K562 (cell line): ENCODE measurements around the gene ZNF148. TPM values are rescaled to one million over a fixed set of nuclear protein-coding genes. Genes with fewer than 3 reads are reported as not detected.

ENCODE experiments used
- AFF1 ChIP-seq, 2 experiments: fragments of 450-650 bp; IDR thresholded peaks; 2 replicates each; pipeline ENCODE4 v1.6.1; 2018; ENCODE audit warnings: mild to moderate bottlenecking in 2 of 2, low read depth in 1 of 2; ENCODE audit not compliant: partially characterized antibody in 2 of 2
- CREB1 ChIP-seq, 2 experiments: sonication (generic) in 1 of 2; formaldehyde crosslinking in 1 of 2; IDR thresholded peaks; 2 replicates each; pipeline versions ENCODE4 v1.6.1 to v1.8.0; 2012 to 2022; ENCODE audit warnings: inconsistent platforms in 1 of 2, mild to moderate bottlenecking in 1 of 2, missing genetic modification reagents in 1 of 2, moderate library complexity in 1 of 2
- CSDE1 ChIP-seq, 2 experiments: fragments of 450-650 bp; IDR thresholded peaks; 2 replicates each; pipeline ENCODE4 v1.6.1; 2016; ENCODE audit warnings: mild to moderate bottlenecking in 1 of 2
- DPF2 ChIP-seq: fragments of 450-650 bp; IDR thresholded peaks from 2 replicates; pipeline ENCODE4 v1.6.1; 2016
- GABPA ChIP-seq: fragments of 200-800 bp; sonication (Bioruptor generic); conservative IDR thresholded peaks from 2 replicates; pipeline ENCODE4 v1.6.1; 2016; ENCODE audit warnings: low read depth, missing genetic modification characterization, missing compliant biosample characterization
- GABPB1 ChIP-seq: sonication (generic); formaldehyde crosslinking; IDR thresholded peaks from 2 replicates; pipeline ENCODE4 v1.8.0; 2022; ENCODE audit warnings: mild to moderate bottlenecking, missing genetic modification reagents
- GATAD2A ChIP-seq: fragments of 450-650 bp; IDR thresholded peaks from 2 replicates; pipeline ENCODE4 v1.6.1; 2017
- NCOA6 ChIP-seq: fragments of 450-650 bp; IDR thresholded peaks from 2 replicates; pipeline ENCODE4 v1.6.1; 2017; ENCODE audit warnings: mild to moderate bottlenecking
- POLR2AphosphoS2 ChIP-seq: IDR thresholded peaks from 2 replicates; pipeline ENCODE4 v1.6.1; 2012; ENCODE audit warnings: low read length, improper control_type of control experiment
- RHOXF2B ChIP-seq: fragments of 250-450 bp; sonication (Bioruptor Pico); conservative IDR thresholded peaks from 2 replicates; pipeline ENCODE4 v1.5.1; 2021
- SIN3B ChIP-seq: fragments of 450-650 bp; IDR thresholded peaks from 2 replicates; pipeline ENCODE4 v1.6.1; 2017; ENCODE audit warnings: low read depth, mild to moderate bottlenecking, moderate library complexity
- SUPT5H ChIP-seq: fragments of 450-650 bp; IDR thresholded peaks from 2 replicates; pipeline ENCODE4 v1.6.1; 2016
- XRCC5 ChIP-seq: fragments of 200-400 bp; formaldehyde crosslinking; IDR thresholded peaks from 2 replicates; pipeline ENCODE4 v1.6.1; 2017; ENCODE audit warnings: low read depth, mild to moderate bottlenecking, low read length
- ZBTB49 ChIP-seq: sonication (generic); formaldehyde crosslinking; IDR thresholded peaks from 2 replicates; pipeline ENCODE4 v1.8.0; 2022; ENCODE audit warnings: missing genetic modification reagents, mild to moderate bottlenecking, borderline replicate concordance
- ZNF12 ChIP-seq: sonication (generic); formaldehyde crosslinking; IDR thresholded peaks from 2 replicates; pipeline ENCODE4 v1.4.0; 2020; ENCODE audit warnings: mild to moderate bottlenecking, missing genetic modification reagents
- ZNF384 ChIP-seq: IDR thresholded peaks from 2 replicates; pipeline ENCODE4 v1.6.1; 2012; ENCODE audit warnings: low read depth, low read length, improper control_type of control experiment
- ZNF445 ChIP-seq: fragments of 250-450 bp; sonication (Bioruptor Pico); IDR thresholded peaks from 2 replicates; pipeline ENCODE4 v1.4.0; 2020; ENCODE audit warnings: low read depth, mild to moderate bottlenecking, moderate library complexity
- ZNF644 ChIP-seq: fragments of 200-800 bp; sonication (Bioruptor generic); IDR thresholded peaks from 2 replicates; pipeline ENCODE4 v1.6.1; 2016; ENCODE audit warnings: low read depth, missing genetic modification characterization, missing compliant biosample characterization
- polyA plus RNA-seq, 8 experiments: library from polyadenylated mRNA; depleted of rRNA in 4 of 8; stranded (reverse) in 5 of 8; unstranded in 3 of 8; fragments of >200 nt; fragmentation: Nextera tagmentation in 2 of 8; fragmentation: Illumina TruSeq in 1 of 8; extraction: Ambion mirVana in 2 of 8; extraction: Trizol in 1 of 8; gene quantifications; 2 replicates each; pipeline versions ENCODE4 v1.2.1 to v1.2.3, GENCODE V29; 2011 to 2014; ENCODE audit warnings: inconsistent platforms in 1 of 8, missing spikeins in 1 of 8
- total RNA-seq, 7 experiments: library from RNA; depleted of rRNA in 6 of 7; stranded (reverse); fragments of >200 nt in 6 of 7; fragmentation: Illumina TruSeq in 2 of 7; extraction: Trizol in 2 of 7; gene quantifications; 2 replicates each; pipeline versions ENCODE4 v1.2.1 to v1.2.3, GENCODE V29; 2011 to 2021; ENCODE audit warnings: low replicate concordance in 1 of 7
- TF ChIP-seq, protein P1 (sequence below): fragments of 250-450 bp; sonication (Bioruptor Pico); IDR thresholded peaks from 2 replicates; pipeline ENCODE4 v1.8.0; 2022; ENCODE audit warnings: inconsistent platforms

ZNF148 gene
- total and polyA plus RNA-seq, 9 of the 15 experiments (the other 6 are each of a cell fraction or from before 2014, with no cell fraction given): 2.7 to 15.1 (median 8.3) TPM

- peak; percentile 59; the same call in 1 of the 2 replicates for TF ChIP-seq XRCC5
- no peak for TF ChIP-seq ZNF384
- peak; percentile 92 for TF ChIP-seq SUPT5H
- peak; percentile 82 for TF ChIP-seq GABPA (tag)
- TF ChIP-seq POLR2AphosphoS2: no peak
- TF ChIP-seq GABPB1 (CRISPR knock-in tag): peak; percentile 43; the same call in 1 of the 2 replicates
- TF ChIP-seq, protein P1, sequence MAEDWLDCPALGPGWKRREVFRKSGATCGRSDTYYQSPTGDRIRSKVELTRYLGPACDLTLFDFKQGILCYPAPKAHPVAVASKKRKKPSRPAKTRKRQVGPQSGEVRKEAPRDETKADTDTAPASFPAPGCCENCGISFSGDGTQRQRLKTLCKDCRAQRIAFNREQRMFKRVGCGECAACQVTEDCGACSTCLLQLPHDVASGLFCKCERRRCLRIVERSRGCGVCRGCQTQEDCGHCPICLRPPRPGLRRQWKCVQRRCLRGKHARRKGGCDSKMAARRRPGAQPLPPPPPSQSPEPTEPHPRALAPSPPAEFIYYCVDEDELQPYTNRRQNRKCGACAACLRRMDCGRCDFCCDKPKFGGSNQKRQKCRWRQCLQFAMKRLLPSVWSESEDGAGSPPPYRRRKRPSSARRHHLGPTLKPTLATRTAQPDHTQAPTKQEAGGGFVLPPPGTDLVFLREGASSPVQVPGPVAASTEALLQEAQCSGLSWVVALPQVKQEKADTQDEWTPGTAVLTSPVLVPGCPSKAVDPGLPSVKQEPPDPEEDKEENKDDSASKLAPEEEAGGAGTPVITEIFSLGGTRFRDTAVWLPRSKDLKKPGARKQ: no peak
- TF ChIP-seq ZNF12: no peak
- 0 out of 2 replicates have a peak, but pooled peaks have one; percentile 26 for TF ChIP-seq CREB1 (IDR thresholded peaks at IDR 0.05)
- no peak for TF ChIP-seq CREB1 (CRISPR knock-in tag; IDR thresholded peaks at IDR 0.05)
- no peak for TF ChIP-seq ZNF445 (CRISPR knock-in tag)
- TF ChIP-seq DPF2: no peak; the same call in 1 of the 2 replicates
- no peak for TF ChIP-seq ZNF644 (tag)
- TF ChIP-seq CSDE1 (IDR thresholded peaks at IDR 0.05): no peak
- TF ChIP-seq AFF1 (IDR thresholded peaks at IDR 0.05; ENCODE audit: low read depth in 1 of 2, partially characterized antibody in 2 of 2): peak in 1 of 2 experiments; percentile 35
- no peak for TF ChIP-seq ZBTB49 (CRISPR knock-in tag)
- 0 out of 2 replicates have a peak, but pooled peaks have one; percentile 21 for TF ChIP-seq SIN3B
- TF ChIP-seq GATAD2A: no peak
- no peak for TF ChIP-seq RHOXF2B
- no peak for TF ChIP-seq NCOA6
These were observed at the start of gene ZNF148 (continued) for GRCh38 chr3:125374996-125375941.
